Stomach smooth muscle (tissue), 2 donors: ENCODE measurements around the gene UQCRHL.
"Not testable (repeated sequence)": the region's sequence is repeated elsewhere in the genome, so short reads cannot be mapped to it uniquely, and the experiment has no call there.

Source experiments
- H3K27ac ChIP-seq: one replicate; pipeline ENCODE4 v1.7.0; 2013; ENCODE audit warnings: mild to moderate bottlenecking, low read length, inconsistent platforms
- H3K27me3 ChIP-seq, 2 donors: one replicate each; pipeline ENCODE4 v1.7.0; 2013; ENCODE audit warnings: low read length in 2 of 2; ENCODE audit not compliant: insufficient read depth in 2 of 2, control insufficient read depth in 1 of 2
- H3K36me3 ChIP-seq, 2 donors: one replicate each; pipeline ENCODE4 v1.7.0; 2013; ENCODE audit warnings: low read length in 2 of 2; ENCODE audit not compliant: control insufficient read depth in 2 of 2, insufficient read depth in 2 of 2
- H3K4me1 ChIP-seq: one replicate; pipeline ENCODE4 v1.7.0; 2013; ENCODE audit warnings: low read length; ENCODE audit not compliant: control insufficient read depth, insufficient read depth
- H3K4me3 ChIP-seq, 2 donors: one replicate each; pipeline ENCODE4 v1.7.0; 2013; ENCODE audit warnings: low read length in 2 of 2
- H3K9ac ChIP-seq, 2 donors: one replicate each; pipeline ENCODE4 v1.7.0; 2013; ENCODE audit warnings: low read length in 2 of 2, mild to moderate bottlenecking in 1 of 2
- H3K9me3 ChIP-seq, 2 donors: one replicate each; pipeline ENCODE4 v1.7.0; 2013; ENCODE audit warnings: low read length in 2 of 2; ENCODE audit not compliant: control insufficient read depth in 2 of 2
- donor health status: healthy.
- donor health status: Pancreatic carcinoma.

UQCRHL gene

DNA sequence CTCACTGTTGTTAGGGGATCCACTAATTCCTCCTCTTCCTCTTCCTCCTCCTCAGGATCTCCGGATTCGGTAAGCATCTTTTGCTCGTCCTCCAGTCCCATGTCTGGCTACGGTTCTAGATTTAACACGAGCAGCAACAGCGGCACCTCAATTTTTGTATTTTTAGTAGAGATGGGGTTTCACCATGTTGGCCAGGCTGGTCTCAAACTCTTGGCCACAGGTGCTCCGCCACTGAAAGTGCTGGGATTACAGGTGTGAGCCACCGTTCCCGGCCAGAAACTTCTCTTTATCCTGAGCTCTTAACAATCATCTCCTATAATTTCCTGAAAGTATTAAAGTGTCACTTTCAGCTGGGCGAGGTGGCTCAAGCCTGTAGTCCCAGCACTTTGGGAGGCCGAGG is at the start of gene UQCRHL:
TSS of gene UQCRHL (minus strand) at position 101 of the 400 bp plus-strand sequence. CDS start at position 101, 0 bp downstream.
- H3K9ac ChIP-seq, H3K4me1 ChIP-seq, H3K4me3 ChIP-seq, H3K27me3 ChIP-seq, H3K36me3 ChIP-seq, H3K9me3 ChIP-seq, H3K27ac ChIP-seq: not testable (repeated sequence)

DNA sequence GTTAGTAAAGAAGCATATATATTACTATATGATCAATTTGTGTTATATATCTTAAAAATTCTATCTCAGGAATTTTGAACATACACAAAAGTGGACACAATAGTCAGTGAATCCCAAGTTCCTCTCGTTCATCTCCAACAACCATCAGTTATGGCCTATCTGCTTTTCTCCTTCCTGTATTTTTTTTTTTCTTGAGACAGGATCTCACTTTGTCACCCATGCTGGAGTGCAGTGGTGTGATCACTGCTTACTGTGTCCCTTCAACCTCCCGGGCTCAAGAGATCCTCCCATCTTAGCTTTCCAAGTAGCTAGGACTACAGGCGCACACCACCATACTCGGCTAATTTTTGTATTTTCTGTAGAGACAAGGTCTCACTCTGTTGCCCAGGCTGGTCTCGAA is 49.4 kb upstream of the UQCRHL start:
- Histone ChIP-seq H3K9ac (no peak overlapping the region), H3K36me3 (no peaks in the 10 kb centered on the region), H3K4me1 (peaks cover 7% of the 10 kb centered on the region), H3K9me3 (no peaks in the 10 kb centered on the region), H3K27me3 (no peaks in the 10 kb centered on the region), H3K4me3 (no peak overlapping the region), H3K27ac (no peak overlapping the region)

DNA sequence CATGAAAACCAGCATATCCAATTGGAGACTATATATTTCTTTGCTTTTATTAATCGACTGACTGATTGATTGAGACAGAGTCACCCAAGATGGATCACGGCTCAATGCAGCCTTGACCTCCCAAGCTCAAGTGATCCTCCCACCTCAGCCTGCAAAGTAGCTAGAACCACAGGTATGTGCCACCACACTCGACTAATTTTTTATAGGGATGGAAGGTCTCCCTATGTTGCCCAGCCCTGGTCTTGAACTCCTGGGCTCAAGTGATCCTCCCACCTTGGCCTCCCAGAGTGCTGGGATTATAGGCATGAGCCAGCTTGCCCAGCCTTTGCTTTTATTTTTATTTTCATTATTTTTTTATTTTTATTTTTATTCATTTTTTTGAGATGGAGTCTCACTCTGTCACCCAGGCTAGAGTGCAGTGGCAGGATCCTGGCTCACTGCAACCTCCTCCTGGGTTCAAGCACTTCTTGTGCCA is 45.4 kb upstream of the UQCRHL start:
- Histone ChIP-seq H3K36me3 (no peaks in the 10 kb centered on the region), H3K9me3 (no peaks in the 10 kb centered on the region), H3K27me3 (no peaks in the 10 kb centered on the region), H3K4me3 (no peak overlapping the region), H3K27ac (no peak overlapping the region), H3K9ac (no peak overlapping the region), H3K4me1 (peaks cover 17% of the 10 kb centered on the region)

DNA sequence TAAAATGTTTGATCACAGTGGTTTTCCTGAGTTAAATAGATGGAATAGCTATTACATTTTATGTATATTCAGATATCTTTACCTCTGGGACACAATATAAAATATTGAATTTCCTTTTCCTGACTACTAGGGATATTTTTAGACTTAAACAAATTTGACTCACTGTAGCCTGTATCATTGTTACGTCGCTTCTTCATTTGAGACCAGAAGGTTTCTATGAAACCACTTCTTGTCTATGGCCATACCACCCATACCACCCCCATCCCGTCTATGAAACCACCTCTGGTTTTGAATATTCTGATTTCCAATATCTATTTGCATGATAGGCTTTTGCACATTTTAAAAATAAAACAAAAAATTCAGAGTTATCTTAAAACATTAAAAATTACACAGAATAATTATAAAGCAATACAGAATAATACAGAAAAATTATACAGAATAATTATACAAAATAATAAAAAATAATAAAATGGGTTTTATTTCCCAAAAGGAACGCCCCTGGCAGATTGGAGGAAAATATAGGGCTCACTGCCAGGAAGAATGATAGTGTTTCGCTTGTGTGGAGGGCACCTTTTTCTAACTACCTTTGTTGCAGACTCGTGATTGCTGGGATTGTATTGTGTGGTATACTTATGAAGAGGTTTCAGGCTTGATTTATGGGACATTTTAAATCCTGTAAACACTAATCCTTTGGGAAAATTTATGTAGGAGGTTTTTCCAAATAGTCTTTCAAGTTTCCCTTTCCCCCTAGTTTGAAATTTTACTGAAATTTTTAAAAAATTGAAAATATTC is 44.8 kb upstream of the UQCRHL start:
- Histone ChIP-seq H3K27ac (no peak overlapping the region), H3K27me3 (no peaks in the 10 kb centered on the region), H3K9me3 (no peaks in the 10 kb centered on the region), H3K9ac (no peak overlapping the region), H3K36me3 (no peaks in the 10 kb centered on the region), H3K4me1 (peaks cover 17% of the 10 kb centered on the region), H3K4me3 (no peak overlapping the region)

DNA sequence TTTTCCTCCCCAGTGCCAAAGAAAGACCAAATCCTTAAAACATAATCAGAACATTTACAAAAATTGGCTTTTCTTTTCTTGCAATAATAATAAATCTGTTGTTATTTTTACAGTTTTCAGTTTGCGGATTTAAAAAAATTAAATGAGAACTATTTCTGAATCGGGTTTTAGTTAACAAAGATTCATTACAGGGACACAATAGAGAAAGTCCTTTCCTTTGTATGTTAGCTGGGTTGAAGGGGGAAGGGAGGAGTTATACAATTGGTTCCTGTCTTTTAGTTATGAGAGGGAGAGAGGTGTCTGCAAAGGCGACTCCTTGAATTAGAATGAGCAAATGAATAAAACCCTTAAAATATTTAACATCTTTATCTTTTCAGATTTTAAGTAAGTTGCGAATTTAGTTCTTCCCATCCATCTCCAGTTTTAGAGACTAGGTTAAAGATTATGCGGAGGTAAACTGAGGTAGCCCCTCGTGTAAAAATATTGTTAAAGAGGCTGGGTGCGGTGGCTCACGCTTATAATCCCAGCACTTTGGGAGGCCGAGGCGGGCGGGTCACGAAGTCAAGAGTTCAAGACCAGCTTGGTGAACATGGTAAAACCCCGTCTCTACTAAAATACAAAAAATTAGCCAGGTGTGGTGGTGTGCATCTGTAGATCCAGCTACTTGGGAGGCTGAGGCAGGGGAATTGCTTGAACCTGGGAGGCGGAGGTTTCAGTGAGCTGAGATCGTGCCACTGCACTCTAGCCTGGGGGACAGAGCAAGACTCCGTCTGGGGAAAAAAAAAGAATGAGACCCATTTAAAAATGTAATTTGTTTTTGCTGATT is 44.0 kb upstream of the UQCRHL start:
- H3K27ac ChIP-seq = no peak overlapping the region
- H3K4me1 ChIP-seq = peaks cover 25% of the 10 kb centered on the region
- no peak overlapping the region for H3K4me3 ChIP-seq
- no peaks in the 10 kb centered on the region for H3K36me3 ChIP-seq
- H3K9ac ChIP-seq = peak overlapping the region in 1 of 2 donors; percentile 15
- no peaks in the 10 kb centered on the region for H3K9me3 ChIP-seq
- no peaks in the 10 kb centered on the region for H3K27me3 ChIP-seq

DNA sequence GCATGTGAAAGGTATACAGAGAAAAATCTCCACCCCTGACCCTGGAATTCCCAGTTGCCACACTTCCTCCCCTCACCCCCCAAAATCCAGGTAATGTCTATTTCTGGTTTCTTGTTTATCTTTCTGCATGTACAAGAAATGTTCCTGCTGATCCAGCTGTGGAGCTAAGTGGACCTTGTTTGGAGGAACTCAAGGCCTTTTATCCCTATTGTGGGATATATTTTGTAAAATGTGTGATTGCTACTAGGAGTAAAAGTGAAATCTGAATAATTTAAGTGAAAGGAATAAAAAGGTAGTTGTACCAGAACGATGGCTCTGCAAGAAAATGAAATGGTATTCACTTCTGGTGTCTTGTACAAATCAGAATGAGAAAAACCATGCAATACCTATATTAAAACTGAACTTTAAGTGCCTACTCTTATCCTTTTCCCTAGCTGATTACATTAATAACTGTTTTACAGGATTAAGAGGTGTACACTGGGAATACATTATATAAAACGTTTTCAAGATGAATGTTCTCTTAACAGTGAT is 43.1 kb upstream of the UQCRHL start:
- no peaks in the 10 kb centered on the region for H3K36me3 ChIP-seq
- H3K9me3 ChIP-seq = no peaks in the 10 kb centered on the region
- peak overlapping the region in 1 of 2 donors; percentile 80 for H3K9ac ChIP-seq
- peaks cover 28% of the 10 kb centered on the region for H3K4me1 ChIP-seq
- no peaks in the 10 kb centered on the region for H3K27me3 ChIP-seq
- peak overlapping the region; percentile 43 to 96 for H3K4me3 ChIP-seq
- H3K27ac ChIP-seq = no peak overlapping the region

DNA sequence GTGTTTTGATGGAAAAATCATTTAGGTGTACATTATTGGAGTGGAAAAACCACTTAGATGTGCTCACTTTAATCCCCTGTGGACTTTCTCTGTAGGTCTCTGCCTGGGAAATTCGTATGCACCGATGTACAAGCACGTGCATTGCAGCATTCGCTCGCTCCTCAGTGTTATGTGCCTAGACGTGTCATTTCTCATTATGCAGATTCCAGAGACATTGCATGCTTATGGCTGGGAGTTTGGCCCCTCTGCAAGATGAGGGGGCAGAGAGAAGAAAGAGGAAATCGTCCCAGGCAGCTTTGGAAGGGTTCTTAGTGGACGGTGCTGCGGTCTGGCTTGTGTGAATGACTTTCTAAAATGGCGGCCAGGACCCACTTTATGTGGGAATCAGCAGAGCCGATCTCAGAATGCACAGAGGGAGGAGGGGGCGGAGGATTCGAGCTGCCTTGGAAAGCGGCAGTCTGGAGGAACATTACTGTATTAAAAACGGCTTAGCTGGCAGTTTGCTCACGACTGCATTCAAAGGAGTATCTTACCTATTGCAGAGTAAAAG is 42.4 kb upstream of the UQCRHL start:
- H3K27me3 ChIP-seq = no peaks in the 10 kb centered on the region
- H3K36me3 ChIP-seq = no peaks in the 10 kb centered on the region
- H3K27ac ChIP-seq = peak overlapping the region; percentile 94
- H3K4me1 ChIP-seq = peaks cover 28% of the 10 kb centered on the region
- H3K9me3 ChIP-seq = no peaks in the 10 kb centered on the region
- peak overlapping the region; percentile 80 to 90 for H3K9ac ChIP-seq
- H3K4me3 ChIP-seq = peak overlapping the region; percentile 80 to 96

DNA sequence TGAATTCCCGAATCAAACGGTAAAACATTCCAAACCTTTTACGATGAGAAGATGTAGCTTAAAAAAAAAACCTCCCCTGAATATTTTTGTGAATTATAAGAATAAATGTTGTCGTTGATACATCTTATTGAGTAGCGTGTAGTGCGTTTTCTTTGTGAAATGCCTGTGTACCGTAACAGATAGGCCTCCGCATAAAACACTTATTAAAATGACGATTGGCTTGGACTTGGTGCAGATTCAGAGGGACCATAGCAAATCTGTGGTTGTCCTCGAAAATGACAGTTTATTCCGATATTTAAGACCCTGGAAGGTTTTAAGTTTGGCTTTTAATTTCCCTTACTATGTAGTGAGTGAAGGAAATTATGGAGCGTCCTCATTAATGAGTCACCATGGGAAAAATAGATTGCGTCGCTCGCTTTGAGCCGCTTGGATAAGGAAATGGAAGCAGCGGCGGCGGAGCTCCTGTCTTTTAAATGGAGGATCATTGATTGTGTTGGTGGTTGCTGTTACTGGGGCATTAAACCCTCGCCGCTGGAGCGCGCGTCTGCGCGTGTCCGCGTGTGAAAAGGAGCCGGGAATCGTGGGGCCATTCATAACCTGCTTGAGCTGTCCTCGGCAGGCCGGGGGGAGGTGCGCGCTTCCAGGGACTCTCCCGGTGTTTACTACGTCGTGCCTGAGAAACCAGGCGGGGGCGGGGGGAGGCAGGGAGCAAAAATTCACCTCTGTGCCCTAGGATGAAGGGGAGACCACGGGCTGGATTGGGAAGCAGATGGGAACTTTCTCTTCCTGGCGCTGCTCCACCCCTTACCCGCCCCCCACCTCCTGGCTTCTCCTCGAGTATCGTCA is 41.7 kb upstream of the UQCRHL start:
- Histone ChIP-seq H3K9me3 (no peaks in the 10 kb centered on the region), H3K4me3 (peak overlapping the region; percentile 80 to 96), H3K36me3 (no peaks in the 10 kb centered on the region), H3K4me1 (peaks cover 28% of the 10 kb centered on the region), H3K27me3 (no peaks in the 10 kb centered on the region), H3K27ac (peak overlapping the region; percentile 94), H3K9ac (peak overlapping the region; percentile 80 to 90)

DNA sequence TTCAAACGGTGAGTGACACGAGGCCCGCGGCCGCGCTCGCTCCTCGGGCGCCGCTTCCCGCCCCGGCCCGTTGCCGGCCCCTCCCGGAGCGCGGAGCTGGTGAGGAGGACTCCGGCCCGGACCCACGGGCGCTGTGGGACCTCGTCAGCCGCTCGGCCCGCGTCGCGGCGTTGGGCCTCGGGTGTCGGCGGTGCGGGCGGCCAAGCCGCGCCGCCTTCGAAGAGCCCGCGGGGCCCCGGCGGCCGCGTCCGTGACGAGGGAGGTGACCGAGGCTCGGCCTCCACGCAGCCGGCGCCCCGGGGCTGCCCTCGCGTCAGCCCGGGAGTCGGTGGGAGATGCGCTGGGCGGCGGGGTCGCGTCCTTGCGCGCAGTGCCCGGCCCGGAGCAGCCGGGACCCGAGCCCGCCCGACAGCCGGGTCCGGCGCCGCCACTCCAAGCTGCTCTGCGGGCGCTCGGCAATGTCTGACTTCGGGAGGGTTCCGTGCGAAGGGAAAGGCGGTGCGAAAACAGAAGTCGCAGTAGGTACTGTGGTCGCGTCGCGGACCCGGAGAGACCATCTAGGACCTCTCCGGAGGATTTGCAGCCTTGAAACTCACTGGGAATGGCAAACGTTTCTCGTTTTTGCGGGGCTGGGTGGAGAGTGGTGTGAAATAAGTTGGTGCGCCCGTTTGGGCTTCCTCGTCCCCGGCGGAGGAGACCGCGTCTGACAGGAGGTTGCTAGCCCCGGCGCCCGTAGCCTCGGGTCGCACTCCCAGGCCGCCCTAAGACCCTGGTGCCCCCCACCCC is 40.9 kb upstream of the UQCRHL start:
- H3K4me3 ChIP-seq = peak overlapping the region; percentile 80 to 96
- peak overlapping the region; percentile 94 for H3K27ac ChIP-seq
- H3K9ac ChIP-seq = peak overlapping the region; percentile 80 to 90
- no peaks in the 10 kb centered on the region for H3K36me3 ChIP-seq
- no peaks in the 10 kb centered on the region for H3K9me3 ChIP-seq
- no peaks in the 10 kb centered on the region for H3K27me3 ChIP-seq
- H3K4me1 ChIP-seq = peaks cover 28% of the 10 kb centered on the region
